Thyroid gland (tissue), 4 donors: ENCODE measurements around the gene ORC4. TPM values are rescaled to one million over a fixed set of nuclear protein-coding genes. Genes with fewer than 3 reads are reported as not detected.

ENCODE experiments used
- DNase-seq, 2 donors: peaks; one replicate each; pipeline ENCODE4 v3.0.0-alpha.2; 2019
- H3K27ac ChIP-seq, 3 donors: fragments of 200-600 bp; sonication (generic); 1 replicate in 2 of 3; 2 replicates in 1 of 3; pipeline ENCODE4 v1.5.1; 2016 to 2019; ENCODE audit warnings: mild to moderate bottlenecking in 1 of 3, moderate library complexity in 1 of 3
- H3K27me3 ChIP-seq: fragments of 200-600 bp; sonication (generic); one replicate; pipeline ENCODE4 v1.5.1; 2019
- H3K36me3 ChIP-seq, 2 donors: fragments of 200-600 bp; sonication (generic); one replicate each; pipeline ENCODE4 v1.5.1; 2016 to 2019
- H3K4me1 ChIP-seq, 2 donors: fragments of 200-600 bp; sonication (generic); one replicate each; pipeline ENCODE4 v1.5.1; 2017 to 2019
- H3K4me3 ChIP-seq, 3 donors: fragments of 200-600 bp; sonication (generic); replicated peaks in 1 of 3; 1 replicate in 2 of 3; 2 replicates in 1 of 3; pipeline ENCODE4 v1.5.1; 2016; ENCODE audit warnings: mild to moderate bottlenecking in 1 of 3
- H3K9me3 ChIP-seq: fragments of 200-600 bp; sonication (generic); one replicate; pipeline ENCODE4 v1.5.1; 2017
- CTCF ChIP-seq, 6 experiments: fragments of 200-600 bp in 3 of 6; fragments of 450-650 bp in 3 of 6; sonication (generic) in 3 of 6; IDR thresholded peaks; one replicate each; pipeline ENCODE4 v1.5.1; 2016 to 2019; ENCODE audit warnings: antibody characterized with exemption in 6 of 6, mild to moderate bottlenecking in 2 of 6, inconsistent platforms in 1 of 6, moderate library complexity in 1 of 6
- POLR2A ChIP-seq, 2 donors: fragments of 450-650 bp; IDR thresholded peaks; one replicate each; pipeline ENCODE4 v1.6.1; 2017; ENCODE audit warnings: antibody characterized with exemption in 2 of 2, mild to moderate bottlenecking in 2 of 2, moderate library complexity in 1 of 2
- WGBS, 2 donors: methylation state at CpG; one replicate each; pipeline ENCODE4 v1.1.5; 2017; 5-methylcytosine and 5-hydroxymethylcytosine counted together
- intact Hi-C: fragments of 100-400 bp; cut with DNase I; formaldehyde crosslinking; loops from one replicate; pipeline ENCODE4 v1.15.1; 2023
- total RNA-seq, 4 donors: library from RNA; depleted of rRNA; stranded (reverse); fragments of >200 nt; gene quantifications; one replicate each; pipeline ENCODE4 v1.2.3, GENCODE V29; 2016

ORC4 gene
- total RNA-seq, 4 donors from 2014 or later: 62.5 to 89.2 (median 76.5) TPM

- 50% methylated on average over 1 of the region's 1 CpG for WGBS, 2 donors
- no peak overlapping the region for H3K4me3 ChIP-seq
- H3K9me3 ChIP-seq: no peaks in the 10 kb centered on the region
- H3K36me3 ChIP-seq: peaks cover 0 to 4% of the 10 kb centered on the region in 2 donors
- no peak overlapping the region for H3K27ac ChIP-seq
- DNase-seq: no peak
- no peaks in the 10 kb centered on the region for H3K4me1 ChIP-seq
- no peak for TF ChIP-seq POLR2A (IDR thresholded peaks at IDR 0.05)
- no peak for TF ChIP-seq CTCF (IDR thresholded peaks at IDR 0.05)
- intact Hi-C loops: no loop called here
- H3K27me3 ChIP-seq: no peaks in the 10 kb centered on the region
These were observed 74.9 kb downstream of the ORC4 start for GRCh38 chr2:147945660-147946059.

GRCh38 chr2:147939313-147939712, 81.2 kb downstream of the ORC4 start:
- TF ChIP-seq CTCF (IDR thresholded peaks at IDR 0.05) (no peak), POLR2A (IDR thresholded peaks at IDR 0.05) (no peak)
- H3K27me3 ChIP-seq: no peaks in the 10 kb centered on the region
- WGBS, 2 donors: 90 to 93% methylated on average over 1 of the region's 1 CpG
- H3K36me3 ChIP-seq: peaks cover 0 to 4% of the 10 kb centered on the region in 2 donors
- peak overlapping the region in 1 of 3 donors; percentile 9 for H3K27ac ChIP-seq
- H3K4me3 ChIP-seq: no peak overlapping the region
- DNase-seq: no peak
- no peaks in the 10 kb centered on the region for H3K9me3 ChIP-seq
- H3K4me1 ChIP-seq: peaks cover 0 to 7% of the 10 kb centered on the region in 2 donors
- intact Hi-C loops: no loop called here

GRCh38 chr2:147937744-147938349, 82.7 kb downstream of the ORC4 start:
- 40 to 42% methylated on average over 3 of the region's 3 CpGs for WGBS, 2 donors
- intact Hi-C loops: no loop called here
- Histone ChIP-seq H3K36me3 (peaks cover 0 to 4% of the 10 kb centered on the region in 2 donors), H3K9me3 (no peaks in the 10 kb centered on the region), H3K4me3 (no peak overlapping the region), H3K4me1 (peaks cover 0 to 7% of the 10 kb centered on the region in 2 donors), H3K27ac (no peak overlapping the region), H3K27me3 (no peaks in the 10 kb centered on the region)
- DNase-seq: no peak
- TF ChIP-seq POLR2A (IDR thresholded peaks at IDR 0.05) (no peak), CTCF (IDR thresholded peaks at IDR 0.05) (peak; percentile 58 to 85 (median 72))

GRCh38 chr2:147934881-147935620, 85.5 kb downstream of the ORC4 start:
- Histone ChIP-seq H3K36me3 (peaks cover 0 to 4% of the 10 kb centered on the region in 2 donors), H3K27me3 (no peaks in the 10 kb centered on the region), H3K4me1 (peaks cover 0 to 7% of the 10 kb centered on the region in 2 donors), H3K27ac (no peak overlapping the region), H3K9me3 (no peaks in the 10 kb centered on the region), H3K4me3 (no peak overlapping the region)
- 78 to 93% methylated on average over 1 of the region's 1 CpG for WGBS, 2 donors
- TF ChIP-seq CTCF (IDR thresholded peaks at IDR 0.05) (no peak), POLR2A (IDR thresholded peaks at IDR 0.05) (no peak)
- intact Hi-C loops: no loop called here
- no peak for DNase-seq

- Histone ChIP-seq H3K4me3 (no peak overlapping the region), H3K27ac (no peak overlapping the region), H3K9me3 (no peaks in the 10 kb centered on the region), H3K27me3 (no peaks in the 10 kb centered on the region), H3K4me1 (no peaks in the 10 kb centered on the region), H3K36me3 (peaks cover 0 to 4% of the 10 kb centered on the region in 2 donors)
- intact Hi-C loops: no loop called here
- TF ChIP-seq CTCF (IDR thresholded peaks at IDR 0.05) (no peak), POLR2A (IDR thresholded peaks at IDR 0.05) (no peak)
- DNase-seq: no peak
These were observed 86.6 kb downstream of the ORC4 start for GRCh38 chr2:147933931-147934330.
